ENCODE measurements around the gene DUSP16.

The DUSP16 gene

DNA sequence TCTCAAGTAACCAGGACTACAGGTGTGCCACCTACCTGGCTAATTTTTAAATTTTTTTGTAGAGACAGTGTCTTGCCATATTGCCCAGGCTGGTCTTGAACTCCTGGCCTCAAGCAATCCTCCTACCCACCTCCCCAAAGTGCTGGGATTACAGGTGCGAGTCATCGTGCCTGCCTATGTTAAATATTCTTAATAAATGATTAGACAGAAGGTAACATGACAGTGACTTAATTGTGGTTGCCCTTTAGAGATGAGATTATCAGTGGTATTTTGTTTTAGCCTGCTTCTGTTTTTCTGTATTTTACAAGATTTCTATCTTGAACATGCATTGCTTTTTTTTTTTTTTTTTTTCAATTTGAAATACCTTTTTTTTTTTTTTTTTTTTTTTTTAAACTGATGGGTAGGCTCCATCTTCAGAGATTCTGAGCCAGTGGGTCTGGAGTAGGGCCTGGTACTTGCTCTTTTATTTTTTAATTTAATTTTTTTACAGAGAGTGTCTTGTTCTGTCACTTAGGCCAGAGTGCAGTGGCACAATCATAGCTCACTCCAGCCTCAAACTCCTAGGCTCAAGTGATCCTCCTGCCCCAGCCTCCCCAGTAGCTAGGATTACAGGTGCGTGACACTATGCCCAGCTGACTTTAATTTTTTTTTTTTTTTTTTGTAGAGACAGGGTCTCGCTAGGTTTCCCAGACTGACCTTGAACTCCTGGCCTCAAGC is 117.3 kb downstream of the DUSP16 start:
- DNase-seq (ENCODE audit: low read depth) = no peak
- TF ChIP-seq, protein P1, sequence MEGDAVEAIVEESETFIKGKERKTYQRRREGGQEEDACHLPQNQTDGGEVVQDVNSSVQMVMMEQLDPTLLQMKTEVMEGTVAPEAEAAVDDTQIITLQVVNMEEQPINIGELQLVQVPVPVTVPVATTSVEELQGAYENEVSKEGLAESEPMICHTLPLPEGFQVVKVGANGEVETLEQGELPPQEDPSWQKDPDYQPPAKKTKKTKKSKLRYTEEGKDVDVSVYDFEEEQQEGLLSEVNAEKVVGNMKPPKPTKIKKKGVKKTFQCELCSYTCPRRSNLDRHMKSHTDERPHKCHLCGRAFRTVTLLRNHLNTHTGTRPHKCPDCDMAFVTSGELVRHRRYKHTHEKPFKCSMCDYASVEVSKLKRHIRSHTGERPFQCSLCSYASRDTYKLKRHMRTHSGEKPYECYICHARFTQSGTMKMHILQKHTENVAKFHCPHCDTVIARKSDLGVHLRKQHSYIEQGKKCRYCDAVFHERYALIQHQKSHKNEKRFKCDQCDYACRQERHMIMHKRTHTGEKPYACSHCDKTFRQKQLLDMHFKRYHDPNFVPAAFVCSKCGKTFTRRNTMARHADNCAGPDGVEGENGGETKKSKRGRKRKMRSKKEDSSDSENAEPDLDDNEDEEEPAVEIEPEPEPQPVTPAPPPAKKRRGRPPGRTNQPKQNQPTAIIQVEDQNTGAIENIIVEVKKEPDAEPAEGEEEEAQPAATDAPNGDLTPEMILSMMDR (IDR thresholded peaks at IDR 0.05; ENCODE audit: low read depth, low read length, missing control alignments) = no peak

DNA sequence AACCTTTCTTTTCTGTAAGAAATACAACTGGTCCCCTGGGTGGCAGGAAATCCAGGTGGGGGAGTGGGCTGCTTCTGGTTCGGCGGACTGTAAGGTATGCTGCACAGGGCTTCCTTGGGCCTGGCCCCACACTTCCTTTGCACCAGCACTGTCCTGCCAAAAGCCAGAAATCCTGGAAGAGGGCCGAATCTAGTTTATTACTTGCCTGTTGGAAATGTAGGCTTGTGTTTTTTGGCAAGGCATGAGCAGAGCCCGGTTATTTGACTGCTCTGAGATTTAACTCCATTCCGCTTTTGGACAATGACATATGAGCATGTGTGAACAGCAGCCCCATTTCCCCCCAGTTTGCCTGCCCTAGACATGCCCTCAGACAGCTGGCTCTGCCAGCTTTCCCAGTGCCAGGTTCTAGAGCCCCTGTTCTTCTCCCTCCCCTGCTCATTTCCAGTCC is 119.2 kb downstream of the DUSP16 start:
- H3K4me3 ChIP-seq (ENCODE audit: low read depth, low read length) = no peak overlapping the region
- no peak for DNase-seq (ENCODE audit: low read depth)
- TF ChIP-seq, protein P1 (IDR thresholded peaks at IDR 0.05; ENCODE audit: low read depth, low read length, missing control alignments) = no peak

More for the DNA sequence above, 117.3 kb downstream of the DUSP16 start:
- no peak overlapping the region for H3K4me3 ChIP-seq (ENCODE audit: low read depth, low read length)

DNA sequence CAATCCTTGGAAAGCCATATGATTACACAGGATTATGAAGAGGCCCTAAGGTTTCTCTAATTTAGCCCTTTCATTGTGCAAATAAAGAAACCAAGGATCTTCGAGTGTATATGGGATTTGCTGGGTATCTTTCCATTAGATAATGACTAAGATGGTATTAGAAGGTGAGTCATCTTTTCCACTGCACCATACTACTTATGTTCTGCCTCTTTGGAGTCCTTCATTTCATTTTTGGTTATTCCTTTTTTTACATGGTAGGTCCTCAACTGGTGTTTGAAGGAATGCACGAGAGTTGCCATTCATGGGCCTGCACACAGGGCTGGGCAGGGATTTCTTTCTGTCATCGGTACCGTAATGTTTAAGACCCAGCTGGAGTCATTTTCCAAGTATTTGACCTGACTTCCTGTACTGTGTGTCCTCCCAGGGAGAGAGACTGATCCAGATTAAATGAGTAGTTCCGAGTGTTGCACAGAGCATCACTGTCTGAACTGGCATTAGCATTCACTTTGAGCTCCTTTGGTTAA is 120.1 kb downstream of the DUSP16 start:
- no peak overlapping the region for H3K4me3 ChIP-seq (ENCODE audit: low read depth, low read length)
- TF ChIP-seq, protein P1 (IDR thresholded peaks at IDR 0.05; ENCODE audit: low read depth, low read length, missing control alignments) = no peak
- DNase-seq (ENCODE audit: low read depth) = no peak

DNA sequence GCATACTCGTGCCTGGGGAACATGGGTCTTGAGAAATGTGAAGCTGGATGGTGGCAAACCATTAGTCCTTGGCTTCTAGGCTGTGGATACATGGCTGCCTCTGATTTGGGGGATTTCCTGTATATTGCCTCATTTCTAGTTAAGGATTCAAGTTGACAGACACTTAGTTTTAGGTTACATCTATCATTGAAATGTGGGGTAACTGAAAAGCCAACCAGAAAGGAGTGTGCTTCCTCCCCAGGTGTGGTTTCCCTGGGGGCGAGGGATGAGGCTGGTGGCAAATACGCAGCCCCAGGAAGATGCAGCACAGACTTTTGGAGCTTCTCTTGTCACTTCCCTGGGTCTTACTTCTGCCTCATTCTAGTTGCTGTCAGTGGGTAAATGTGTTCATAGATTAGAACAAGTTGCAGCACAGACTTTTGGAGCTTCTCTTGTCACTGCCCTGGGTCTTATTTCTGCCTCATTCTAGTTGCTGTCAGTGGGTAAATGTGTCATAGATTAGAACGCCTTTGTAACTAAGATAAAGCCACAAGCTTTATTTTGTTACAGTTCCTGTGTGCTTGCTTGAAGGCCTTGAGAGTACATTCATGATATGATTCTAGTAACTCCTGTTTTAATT is 120.7 kb downstream of the DUSP16 start:
- TF ChIP-seq, protein P1 (IDR thresholded peaks at IDR 0.05; ENCODE audit: low read depth, low read length, missing control alignments) = no peak
- DNase-seq (ENCODE audit: low read depth) = no peak
- no peak overlapping the region for H3K4me3 ChIP-seq (ENCODE audit: low read depth, low read length)

DNA sequence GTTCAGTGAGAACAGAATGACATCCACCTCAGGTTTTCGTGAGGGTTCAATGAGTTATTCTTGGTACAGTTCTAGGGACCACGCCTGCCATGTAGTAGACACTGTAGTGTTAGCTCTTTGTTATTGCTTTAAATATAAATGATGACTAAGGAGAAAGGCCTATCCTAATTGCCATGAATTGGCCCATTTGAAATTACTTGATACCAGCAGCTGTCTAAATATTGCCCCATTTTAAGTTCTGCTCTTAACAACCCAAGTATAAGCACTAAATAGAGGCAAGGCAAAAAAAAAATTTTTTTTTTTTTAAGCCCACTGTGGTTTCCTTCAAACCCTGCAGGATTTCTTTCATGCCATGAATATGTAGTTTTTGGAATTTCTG is 121.2 kb downstream of the DUSP16 start:
- DNase-seq (ENCODE audit: low read depth) = no peak
- H3K4me3 ChIP-seq (ENCODE audit: low read depth, low read length) = no peak overlapping the region

DNA sequence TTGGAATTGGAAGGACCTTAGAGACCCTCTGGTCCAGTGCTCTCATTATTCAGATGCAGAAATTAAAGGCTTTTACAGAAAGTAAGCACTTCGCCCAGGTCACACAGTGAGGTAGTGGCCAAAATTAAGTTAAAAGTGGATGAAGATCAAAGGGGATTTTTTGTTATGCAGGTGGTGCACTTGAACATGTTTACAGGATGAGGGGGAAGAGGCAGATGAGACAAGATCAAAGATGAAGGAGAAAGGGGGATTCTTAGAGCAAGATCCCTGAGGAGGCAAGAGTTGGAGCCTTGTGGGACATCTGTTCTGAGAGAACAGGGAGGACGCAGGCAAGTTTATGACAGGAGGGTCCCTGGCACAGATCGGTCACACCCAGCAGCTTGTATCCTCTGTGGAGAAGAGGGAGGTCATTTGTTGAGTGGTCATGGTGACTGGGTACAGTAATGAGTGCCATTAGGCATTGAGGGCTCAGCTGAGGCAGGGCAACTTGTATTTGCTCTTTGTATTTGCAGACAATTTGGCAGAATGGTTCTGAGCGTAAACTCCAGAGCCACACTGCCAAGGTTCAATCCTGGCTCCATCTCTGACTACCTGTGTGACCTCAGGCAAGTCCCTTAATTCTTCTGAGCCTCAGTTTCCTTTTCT is 121.8 kb downstream of the DUSP16 start:
- H3K4me3 ChIP-seq (ENCODE audit: low read depth, low read length) = no peak overlapping the region
- DNase-seq (ENCODE audit: low read depth) = no peak
- TF ChIP-seq, protein P1 (IDR thresholded peaks at IDR 0.05; ENCODE audit: low read depth, low read length, missing control alignments) = no peak

More for the DNA sequence above, 121.2 kb downstream of the DUSP16 start:
- TF ChIP-seq, protein P1 (IDR thresholded peaks at IDR 0.05; ENCODE audit: low read depth, low read length, missing control alignments) = no peak

Data from GM12864 (cell line).